HepG2 (cell line): Measurements from ENCODE around the gene ABHD12. TPM values are rescaled to one million over a fixed set of nuclear protein-coding genes. Genes with fewer than 3 reads are reported as not detected.

ENCODE experiments used
- CREBL2 ChIP-seq: sonication (generic); formaldehyde crosslinking; IDR thresholded peaks from 2 replicates; pipeline ENCODE4 v1.8.1; 2023; ENCODE audit warnings: missing genetic modification reagents, mild to moderate bottlenecking, borderline replicate concordance
- GFI1 ChIP-seq: sonication (generic); formaldehyde crosslinking; IDR thresholded peaks from 2 replicates; pipeline ENCODE4 v1.5.0; 2020; ENCODE audit warnings: missing genetic modification reagents, mild to moderate bottlenecking, borderline replicate concordance
- GPBP1L1 ChIP-seq: sonication (generic); formaldehyde crosslinking; IDR thresholded peaks from 2 replicates; pipeline ENCODE4 v1.5.0; 2020; ENCODE audit warnings: mild to moderate bottlenecking, missing genetic modification reagents
- HNF4G ChIP-seq, 2 experiments: sonication (generic) in 1 of 2; formaldehyde crosslinking in 1 of 2; IDR thresholded peaks; 2 replicates each; pipeline versions ENCODE4 v1.4.0 to v1.6.1; 2011 to 2020; ENCODE audit warnings: borderline replicate concordance in 2 of 2, low read depth in 2 of 2, mild to moderate bottlenecking in 2 of 2, low read length in 1 of 2, missing genetic modification reagents in 1 of 2, moderate library complexity in 1 of 2
- KLF15 ChIP-seq: sonication (generic); formaldehyde crosslinking; IDR thresholded peaks from 2 replicates; pipeline ENCODE4 v1.8.1; 2023; ENCODE audit warnings: borderline replicate concordance, mild to moderate bottlenecking, inconsistent platforms, missing genetic modification reagents, mixed read lengths
- KMT2A ChIP-seq: sonication (generic); formaldehyde crosslinking; IDR thresholded peaks from 2 replicates; pipeline ENCODE4 v1.4.0; 2020; ENCODE audit warnings: missing genetic modification reagents
- MAX ChIP-seq: IDR thresholded peaks from 2 replicates; pipeline ENCODE4 v1.6.1; 2012; ENCODE audit warnings: inconsistent platforms
- MBD4 ChIP-seq: IDR thresholded peaks from 2 replicates; pipeline ENCODE4 v1.6.1; 2012; ENCODE audit warnings: low read length, inconsistent platforms, borderline replicate concordance
- MXD1 ChIP-seq: sonication (generic); formaldehyde crosslinking; IDR thresholded peaks from 2 replicates; pipeline ENCODE4 v1.4.0; 2020; ENCODE audit warnings: mild to moderate bottlenecking, missing genetic modification reagents
- NFKB2 ChIP-seq: sonication (generic); formaldehyde crosslinking; IDR thresholded peaks from 2 replicates; pipeline ENCODE4 v1.4.0; 2020; ENCODE audit warnings: missing genetic modification reagents, borderline replicate concordance
- NFRKB ChIP-seq: fragments of 450-650 bp; IDR thresholded peaks from 2 replicates; pipeline ENCODE4 v1.6.1; 2017
- SAP130 ChIP-seq: IDR thresholded peaks from 2 replicates; pipeline ENCODE4 v1.6.1; 2016; ENCODE audit warnings: low read depth
- SIN3A ChIP-seq: IDR thresholded peaks from 2 replicates; pipeline ENCODE4 v1.6.1; 2011; ENCODE audit warnings: low read depth, mild to moderate bottlenecking, control low read depth, low read length, borderline replicate concordance
- THRA ChIP-seq: sonication (generic); formaldehyde crosslinking; IDR thresholded peaks from 2 replicates; pipeline ENCODE4 v1.4.0; 2020; ENCODE audit warnings: missing genetic modification reagents, borderline replicate concordance
- USF2 ChIP-seq, 2 experiments: sonication (generic) in 1 of 2; formaldehyde crosslinking in 1 of 2; IDR thresholded peaks; 2 replicates each; pipeline versions ENCODE4 v1.5.1 to v1.6.1; 2011 to 2020; ENCODE audit warnings: borderline replicate concordance in 1 of 2, low read depth in 1 of 2, low read length in 1 of 2, mild to moderate bottlenecking in 1 of 2, missing genetic modification reagents in 1 of 2, moderate library complexity in 1 of 2
- ZFYVE20 ChIP-seq: sonication (generic); formaldehyde crosslinking; IDR thresholded peaks from 2 replicates; pipeline ENCODE4 v1.8.0; 2023; ENCODE audit warnings: low read depth, mild to moderate bottlenecking, moderate library complexity, missing genetic modification reagents, borderline replicate concordance
- ZNF12 ChIP-seq: sonication (generic); formaldehyde crosslinking; IDR thresholded peaks from 2 replicates; pipeline ENCODE4 v1.5.0; 2020; ENCODE audit warnings: missing genetic modification reagents
- ZNF20 ChIP-seq: sonication (generic); formaldehyde crosslinking; IDR thresholded peaks from 2 replicates; pipeline ENCODE4 v1.4.0; 2020; ENCODE audit warnings: mild to moderate bottlenecking, moderate library complexity, missing genetic modification reagents
- ZNF263 ChIP-seq: sonication (generic); formaldehyde crosslinking; IDR thresholded peaks from 2 replicates; pipeline ENCODE4 v1.4.0; 2020; ENCODE audit warnings: missing genetic modification reagents
- ZNF333 ChIP-seq: sonication (generic); formaldehyde crosslinking; IDR thresholded peaks from 2 replicates; pipeline ENCODE4 v1.4.0; 2020; ENCODE audit warnings: mild to moderate bottlenecking, missing genetic modification reagents, borderline replicate concordance
- ZNF567 ChIP-seq: sonication (generic); formaldehyde crosslinking; IDR thresholded peaks from 2 replicates; pipeline ENCODE4 v1.8.1; 2023; ENCODE audit warnings: mild to moderate bottlenecking, missing genetic modification reagents, borderline replicate concordance
- ZNF703 ChIP-seq: sonication (generic); formaldehyde crosslinking; IDR thresholded peaks from 2 replicates; pipeline ENCODE4 v1.5.1; 2020; ENCODE audit warnings: missing genetic modification reagents, mild to moderate bottlenecking, moderate library complexity, borderline replicate concordance
- ZNF713 ChIP-seq: sonication (generic); formaldehyde crosslinking; IDR thresholded peaks from 2 replicates; pipeline ENCODE4 v1.4.0; 2020; ENCODE audit warnings: mild to moderate bottlenecking, missing genetic modification reagents
- polyA plus RNA-seq, 8 experiments: library from polyadenylated mRNA; depleted of rRNA in 3 of 8; stranded (reverse) in 7 of 8; unstranded in 1 of 8; fragments of >200 nt; fragmentation: Illumina TruSeq in 4 of 8; extraction: Trizol in 4 of 8; gene quantifications; 2 replicates each; pipeline versions ENCODE4 v1.2.1 to v1.2.3, GENCODE V29; 2011 to 2016; ENCODE audit warnings: low read depth in 4 of 8, missing spikeins in 1 of 8, mixed read lengths in 1 of 8; ENCODE audit not compliant: insufficient read depth in 1 of 8
- total RNA-seq, 5 experiments: library from RNA; depleted of rRNA; stranded (reverse); fragments of >200 nt; fragmentation: Illumina TruSeq; extraction: Trizol; gene quantifications; 2 replicates each; pipeline ENCODE4 v1.2.3, GENCODE V29; 2016; ENCODE audit warnings: low read depth in 1 of 5

The ABHD12 gene
- total and polyA plus RNA-seq, 2 of the 13 experiments (the other 11 are each of a cell fraction or from before 2014, with no cell fraction given) = 23.5 to 72.1 TPM

- TF ChIP-seq NFRKB (no peak), CREBL2 (CRISPR knock-in tag) (no peak), HNF4G (IDR thresholded peaks at IDR 0.05; ENCODE audit: borderline replicate concordance, low read depth, low read length) (peak; percentile 77), HNF4G (CRISPR knock-in tag; IDR thresholded peaks at IDR 0.05; ENCODE audit: borderline replicate concordance, low read depth) (no peak), MXD1 (CRISPR knock-in tag) (no peak), ZNF12 (CRISPR knock-in tag) (no peak), GPBP1L1 (CRISPR knock-in tag) (no peak), USF2 (IDR thresholded peaks at IDR 0.05; ENCODE audit: low read depth, low read length) (no peak), USF2 (CRISPR knock-in tag; IDR thresholded peaks at IDR 0.05; ENCODE audit: borderline replicate concordance) (no peak), ZNF333 (CRISPR knock-in tag) (no peak), KMT2A (CRISPR knock-in tag) (peak; percentile 42; the same call in 1 of the 2 replicates), GFI1 (CRISPR knock-in tag) (peak; percentile 86), ZNF703 (CRISPR knock-in tag) (peak; percentile 97), ZNF713 (CRISPR knock-in tag) (no peak), ZFYVE20 (CRISPR knock-in tag) (no peak), SIN3A (no peak), MBD4 (no peak; the same call in 1 of the 2 replicates), NFKB2 (CRISPR knock-in tag) (no peak), KLF15 (CRISPR knock-in tag) (no peak), ZNF567 (no peak), MAX (peak; percentile 40; the same call in 1 of the 2 replicates), SAP130 (CRISPR knock-in tag) (peak; percentile 82; the same call in 1 of the 2 replicates), ZNF263 (CRISPR knock-in tag) (no peak), ZNF20 (CRISPR knock-in tag) (no peak), THRA (CRISPR knock-in tag) (peak; percentile 81; the same call in 1 of the 2 replicates)
Measured at GRCh38 chr20:25378189-25378883, 12.3 kb downstream of the ABHD12 start (continued).
